ENCODE results near the gene OSBPL5. TPM values are rescaled to one million over a fixed set of nuclear protein-coding genes. Genes with fewer than 3 reads are reported as not detected.
"Not testable (repeated sequence)": the region's sequence is repeated elsewhere in the genome, so short reads cannot be mapped to it uniquely, and the experiment has no call there.

Gene OSBPL5
- total RNA-seq, 1 experiment from 2014 or later = 4.1 TPM

DNA sequence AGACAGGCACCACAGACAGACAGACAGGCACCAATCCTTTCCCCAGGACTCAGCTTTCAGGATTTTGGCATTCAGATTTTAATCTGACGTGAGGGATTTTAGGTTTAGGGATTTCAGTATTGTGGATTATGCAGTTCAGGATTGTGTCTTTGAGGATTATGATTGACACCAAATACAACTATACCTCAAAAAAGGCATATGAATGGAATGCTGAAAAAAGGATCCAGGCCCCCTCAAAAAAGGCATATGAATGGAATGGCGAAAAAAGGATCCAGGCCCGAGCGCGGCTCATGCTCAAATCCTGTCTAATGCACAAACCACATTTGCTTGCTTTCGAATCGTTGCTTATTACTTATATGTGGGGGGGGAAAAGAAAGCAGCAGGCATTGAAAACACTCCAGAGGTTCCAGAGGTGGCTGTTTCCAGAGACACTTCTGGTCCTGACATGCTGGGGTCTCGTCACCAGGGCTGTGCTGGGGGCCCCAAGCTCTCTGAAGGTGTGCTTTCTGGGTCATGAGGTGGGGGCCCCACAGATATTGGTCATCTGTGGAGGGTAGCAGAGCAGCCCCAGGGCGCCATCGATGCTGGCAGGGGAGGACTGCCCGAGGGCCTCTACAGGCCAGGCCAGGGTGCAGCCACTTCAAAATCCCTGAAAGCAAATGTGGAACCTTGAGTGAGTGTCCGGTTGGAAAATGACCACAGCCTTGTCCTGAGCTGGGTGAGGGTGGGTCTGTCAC, 16.8 kb upstream of the OSBPL5 start:
- DNase-seq (ENCODE audit: low read depth) = no peak

DNA sequence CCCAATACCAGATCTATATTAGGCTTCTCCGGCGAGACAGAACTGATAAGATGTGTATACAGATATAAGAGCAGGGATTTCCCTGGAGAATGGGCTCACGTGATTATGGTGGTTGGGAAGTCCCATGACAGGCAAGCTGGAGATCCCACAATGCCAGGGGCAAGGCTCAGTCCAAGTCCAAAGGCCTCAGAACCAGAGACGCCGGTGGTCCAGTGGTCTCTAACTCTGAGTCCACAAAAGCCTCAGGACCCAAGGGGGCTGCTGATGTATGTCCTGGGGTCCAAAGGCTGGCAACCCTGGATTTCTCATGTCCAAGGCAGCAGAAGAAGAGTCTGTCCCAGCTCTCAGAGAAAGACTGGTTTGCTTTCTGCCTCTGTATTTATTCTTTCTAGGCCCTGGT, 15.8 kb upstream of the OSBPL5 start:
- no peak for DNase-seq (ENCODE audit: low read depth)

DNA sequence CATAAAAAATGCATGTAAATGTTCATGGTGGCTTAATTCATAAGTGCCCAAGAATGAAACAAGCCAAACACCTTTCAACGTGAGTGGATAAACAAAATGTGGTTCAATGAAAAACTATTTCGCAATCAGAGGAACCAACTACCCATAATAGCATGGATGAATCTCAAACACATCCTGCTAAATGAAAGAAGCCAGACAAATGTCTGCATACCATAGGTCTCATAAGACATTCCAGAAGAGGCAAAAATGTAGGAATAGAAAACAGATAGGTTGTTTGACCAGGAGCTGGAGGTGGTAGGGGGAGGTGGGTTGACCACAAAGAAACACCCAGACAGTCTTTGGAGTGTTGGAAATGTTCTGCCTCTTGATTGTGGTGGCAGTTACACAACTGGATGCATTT, 13.2 kb upstream of the OSBPL5 start:
- no peak for DNase-seq (ENCODE audit: low read depth)

DNA sequence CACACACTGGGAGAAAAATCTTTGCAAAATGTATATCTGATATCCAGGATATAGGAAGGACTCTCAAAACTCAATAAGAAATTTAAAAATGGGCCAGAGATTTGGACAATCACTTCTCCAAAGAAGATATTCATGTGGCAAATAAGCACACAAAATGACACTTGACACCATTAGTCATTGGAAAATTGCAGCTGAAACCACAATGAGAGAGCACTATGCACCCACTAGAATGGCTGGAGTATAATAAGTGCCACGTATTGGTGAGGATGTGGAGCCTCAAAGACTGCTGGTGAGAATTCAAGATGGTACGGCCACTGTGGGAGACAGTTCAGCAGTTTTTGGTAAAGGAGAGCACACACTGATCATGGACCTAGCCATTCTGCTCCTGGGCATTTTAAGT, 12.8 kb upstream of the OSBPL5 start:
- DNase-seq (ENCODE audit: low read depth) = peak; percentile 46

DNA sequence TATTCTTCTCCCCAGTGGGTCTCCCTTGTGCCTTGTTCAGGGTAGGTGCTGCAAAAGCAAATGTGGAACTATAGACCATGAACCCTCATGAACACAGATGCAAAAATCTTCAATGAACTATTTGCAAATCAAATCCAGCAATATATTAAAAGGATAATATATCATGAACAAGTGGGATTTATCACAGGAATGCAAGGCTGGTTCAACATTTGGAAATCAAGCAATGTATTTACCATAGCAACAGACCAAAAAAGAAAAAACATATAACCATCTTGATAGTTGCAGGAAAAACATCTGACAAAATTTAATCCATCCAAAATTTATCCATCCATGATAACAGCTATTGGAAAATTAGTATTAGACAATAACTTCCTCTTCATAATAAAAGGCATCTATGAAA, 11.4 kb upstream of the OSBPL5 start:
- no peak for DNase-seq (ENCODE audit: low read depth)

DNA sequence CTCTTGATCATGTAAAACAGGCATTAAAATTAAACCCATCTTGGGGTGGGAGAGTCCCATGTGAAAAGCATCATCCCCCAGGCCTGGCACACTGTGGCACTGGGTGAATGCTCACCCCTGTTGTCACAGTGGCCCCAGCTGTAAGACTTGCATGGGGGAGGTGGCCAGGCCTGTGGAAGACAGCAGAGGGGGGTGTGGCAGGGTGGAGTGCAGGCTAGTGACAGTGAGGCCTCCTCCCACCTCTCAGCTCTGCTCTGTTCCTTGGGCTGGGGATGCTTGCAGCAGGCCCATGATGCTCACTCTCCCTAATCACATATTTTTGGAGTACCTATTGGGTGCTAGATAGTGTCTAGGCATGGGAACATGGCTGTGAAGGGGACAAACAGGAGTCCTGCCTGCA, 10.1 kb upstream of the OSBPL5 start:
- DNase-seq (ENCODE audit: low read depth) = no peak

DNA sequence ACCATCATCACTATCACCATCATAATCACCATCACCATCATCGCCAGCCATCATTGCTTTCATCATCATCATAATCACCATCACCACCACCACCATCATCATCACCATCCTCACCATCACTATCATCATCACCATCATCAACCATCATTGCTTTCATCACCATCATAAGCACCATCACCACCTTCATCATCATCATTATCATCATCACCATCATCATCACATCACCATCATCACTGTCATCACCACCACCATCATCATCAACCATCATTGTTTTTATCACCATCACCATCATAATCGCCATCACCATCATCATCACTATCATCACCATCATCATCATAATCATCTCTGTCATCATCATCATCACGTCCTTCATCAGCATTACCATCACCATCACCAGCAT, 9.3 kb upstream of the OSBPL5 start:
- DNase-seq (ENCODE audit: low read depth) = no peak

DNA sequence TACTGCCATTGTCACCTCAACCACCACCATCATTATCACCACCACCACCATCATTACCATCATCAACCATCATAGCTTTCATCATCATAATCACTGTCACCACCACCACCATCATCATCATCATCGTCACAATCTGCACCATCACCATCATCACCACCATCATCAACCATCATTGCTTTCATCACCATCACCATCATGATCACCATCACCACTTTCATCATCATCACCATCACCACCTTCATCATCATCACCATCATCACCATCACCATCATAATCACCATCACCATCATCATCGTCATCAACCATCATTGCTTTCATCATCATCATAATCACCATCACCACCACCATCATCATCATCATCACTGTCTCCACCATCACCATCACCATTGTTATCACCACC, 8.7 kb upstream of the OSBPL5 start:
- DNase-seq (ENCODE audit: low read depth) = no peak

DNA sequence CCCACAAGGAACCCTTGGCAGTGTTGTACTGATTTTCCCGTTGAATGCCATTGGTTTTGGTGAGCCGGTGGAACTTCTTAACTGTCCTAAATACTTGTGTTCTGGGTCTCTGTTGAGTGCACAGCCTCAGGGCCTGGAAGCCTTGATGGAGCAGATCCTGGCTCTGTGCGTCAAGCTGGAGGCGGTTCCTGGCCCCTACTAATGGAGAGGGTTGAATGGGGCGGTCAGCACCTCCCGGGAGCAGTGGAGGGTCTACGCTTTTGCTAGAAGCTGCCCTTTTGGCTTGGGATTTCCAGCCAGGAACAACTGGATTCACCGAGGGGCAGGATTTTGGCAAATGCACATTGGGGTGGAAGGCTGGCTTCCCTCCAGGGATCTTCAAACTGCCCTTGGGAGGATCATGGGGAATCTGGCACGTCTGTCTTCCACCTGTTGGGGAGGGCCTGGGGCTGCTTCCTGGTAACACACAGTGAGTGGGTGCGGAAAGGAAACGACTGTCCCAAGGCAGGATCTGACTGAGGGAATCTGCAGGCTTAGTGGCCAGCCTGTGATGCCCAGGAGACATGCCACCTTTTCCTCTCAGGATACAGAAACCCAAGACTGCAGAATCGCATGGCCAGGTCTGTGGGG, 6.9 kb upstream of the OSBPL5 start:
- peak; percentile 1 for DNase-seq (ENCODE audit: low read depth)

DNA sequence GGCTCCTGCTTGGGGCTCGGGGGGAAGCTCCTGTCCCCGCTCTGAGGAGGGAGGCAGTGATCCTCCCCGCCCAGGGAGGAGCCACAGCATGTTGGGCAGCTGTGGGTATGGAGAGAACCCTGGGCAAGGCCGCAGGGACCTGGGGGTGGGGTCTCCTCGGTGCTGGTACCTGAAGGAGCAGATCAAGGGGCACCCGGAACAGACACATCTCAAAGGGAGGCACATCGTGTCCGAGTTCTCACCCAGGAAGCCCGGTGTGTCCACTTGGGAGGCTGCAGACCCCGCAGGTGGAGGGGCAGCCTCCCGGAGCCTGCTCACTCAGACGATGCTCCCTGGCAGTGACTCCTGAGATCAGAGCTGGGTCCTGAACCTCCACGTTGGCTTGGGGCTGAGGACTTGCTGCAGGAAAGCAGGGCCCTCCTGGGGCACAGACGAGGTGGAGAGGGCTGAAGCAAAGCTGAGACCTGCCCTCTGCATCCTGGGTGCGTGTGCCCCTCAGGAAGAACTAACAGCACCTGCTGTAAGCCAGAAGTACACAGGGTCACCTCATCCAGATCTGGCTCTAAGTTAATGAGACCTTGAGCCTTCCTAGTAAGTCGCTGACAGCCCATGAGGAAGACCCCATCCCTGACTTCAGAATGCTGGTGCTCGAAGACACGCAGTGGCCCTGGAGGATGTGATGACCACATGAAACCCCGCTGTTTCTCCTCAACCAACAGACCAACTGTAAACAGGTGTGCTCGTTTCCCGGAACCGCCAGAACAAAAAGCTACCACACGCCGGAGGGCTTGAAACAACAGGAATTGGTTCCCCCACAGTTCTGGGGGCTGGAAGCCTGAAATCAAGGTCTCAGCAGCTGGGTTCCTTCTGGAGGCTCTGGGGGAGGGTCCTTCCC, 5.9 kb upstream of the OSBPL5 start:
- peak; percentile 0 for DNase-seq (ENCODE audit: low read depth)

DNA sequence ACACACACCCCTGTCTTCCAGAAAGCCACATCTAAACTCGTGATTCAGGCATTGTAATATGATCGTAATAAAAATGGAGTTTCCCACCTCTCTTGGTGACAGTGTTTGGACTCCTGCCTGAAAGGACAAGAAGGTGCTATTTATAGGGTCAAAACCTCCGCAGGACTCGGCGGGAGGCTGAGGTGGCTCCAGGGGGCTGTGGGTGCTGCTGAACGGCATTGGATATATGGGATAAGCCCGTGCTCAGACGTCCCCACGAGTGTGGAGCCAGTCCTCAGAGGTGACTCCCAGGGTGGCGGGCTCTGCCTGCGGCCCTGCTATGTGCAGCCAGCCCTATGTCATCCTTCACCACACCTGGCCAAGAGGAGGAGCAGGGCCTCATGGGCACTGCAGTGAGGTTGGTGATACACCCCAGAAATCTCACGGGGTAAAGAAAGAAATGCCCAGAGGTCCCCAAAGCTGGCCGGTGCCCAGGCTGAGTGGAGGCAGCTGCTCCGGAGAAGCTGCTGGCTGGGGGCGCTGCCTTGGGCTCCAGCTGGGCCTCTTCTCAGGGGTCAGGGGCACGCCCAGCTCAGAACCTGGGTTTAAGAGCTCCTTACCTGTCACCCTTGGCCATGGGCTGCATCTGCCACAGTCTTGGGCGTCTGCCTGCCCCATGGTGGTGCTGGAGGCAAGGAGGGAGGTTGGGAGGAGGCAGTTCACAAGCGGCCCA, 5.1 kb upstream of the OSBPL5 start:
- no peak for DNase-seq (ENCODE audit: low read depth)

DNA sequence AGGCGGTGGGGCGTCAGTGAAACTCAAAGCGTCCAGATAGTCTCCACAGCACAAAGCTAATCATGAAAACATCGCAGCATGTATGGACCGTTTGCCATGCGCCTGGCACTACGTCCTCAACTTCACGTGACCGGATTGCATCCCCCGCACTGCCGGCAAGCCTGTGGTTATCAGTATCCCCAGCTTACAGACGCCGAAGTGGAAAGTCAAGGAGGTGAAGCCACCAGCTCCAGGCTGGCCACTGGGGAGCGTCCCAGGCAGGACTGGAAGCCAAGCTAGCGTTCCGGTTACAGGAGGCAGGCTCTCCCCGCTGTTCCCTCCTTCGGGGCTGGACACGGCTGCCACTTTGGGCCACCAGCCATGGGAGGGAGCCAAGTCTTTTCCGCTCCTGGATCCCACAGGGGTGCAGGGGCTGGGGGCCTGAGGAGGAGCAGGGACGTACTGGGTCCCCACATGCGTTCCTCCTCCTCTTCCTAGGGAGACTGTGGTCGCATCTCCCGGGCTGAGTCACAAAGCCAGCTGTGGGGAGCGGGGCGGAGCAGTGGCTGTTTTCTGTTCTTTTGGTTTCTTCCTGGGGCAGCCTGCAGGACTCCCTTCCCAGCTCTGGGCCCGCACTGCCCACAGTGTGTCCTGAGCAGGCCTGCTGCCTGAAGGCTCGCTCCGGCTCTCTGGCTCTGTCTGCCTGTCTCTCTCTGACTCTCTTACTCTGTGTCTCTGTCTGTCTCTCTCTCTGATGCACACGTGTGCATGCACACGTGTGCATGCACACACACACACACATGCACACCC, 4.3 kb upstream of the OSBPL5 start:
- peak; percentile 77 for DNase-seq (ENCODE audit: low read depth)

DNA sequence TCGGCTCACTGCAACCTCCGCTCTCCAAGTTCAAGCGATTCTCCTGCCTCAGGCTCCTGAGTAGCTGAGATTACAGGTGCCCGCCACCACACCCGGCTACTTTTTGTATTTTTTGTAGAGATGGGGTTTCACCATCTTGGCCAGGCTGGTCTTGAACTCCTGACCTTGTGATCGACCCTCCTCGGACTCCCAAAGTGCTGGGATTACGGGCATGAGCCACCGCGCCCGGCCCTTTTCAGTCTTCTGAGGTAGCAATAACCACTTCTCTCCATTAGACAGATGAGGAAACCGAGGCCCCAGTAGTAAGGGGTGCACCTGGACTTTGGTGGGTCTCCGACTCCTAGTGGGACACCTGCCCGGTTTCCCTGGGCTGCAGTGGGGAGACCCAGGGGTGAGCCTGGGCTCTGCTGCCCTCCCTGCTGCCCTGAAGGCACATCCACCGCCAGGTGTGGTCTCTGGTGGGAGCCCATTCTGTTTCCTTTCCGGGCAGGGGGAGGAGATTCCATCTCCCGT, 3.7 kb upstream of the OSBPL5 start:
- not testable (repeated sequence) for DNase-seq (ENCODE audit: low read depth)

DNA sequence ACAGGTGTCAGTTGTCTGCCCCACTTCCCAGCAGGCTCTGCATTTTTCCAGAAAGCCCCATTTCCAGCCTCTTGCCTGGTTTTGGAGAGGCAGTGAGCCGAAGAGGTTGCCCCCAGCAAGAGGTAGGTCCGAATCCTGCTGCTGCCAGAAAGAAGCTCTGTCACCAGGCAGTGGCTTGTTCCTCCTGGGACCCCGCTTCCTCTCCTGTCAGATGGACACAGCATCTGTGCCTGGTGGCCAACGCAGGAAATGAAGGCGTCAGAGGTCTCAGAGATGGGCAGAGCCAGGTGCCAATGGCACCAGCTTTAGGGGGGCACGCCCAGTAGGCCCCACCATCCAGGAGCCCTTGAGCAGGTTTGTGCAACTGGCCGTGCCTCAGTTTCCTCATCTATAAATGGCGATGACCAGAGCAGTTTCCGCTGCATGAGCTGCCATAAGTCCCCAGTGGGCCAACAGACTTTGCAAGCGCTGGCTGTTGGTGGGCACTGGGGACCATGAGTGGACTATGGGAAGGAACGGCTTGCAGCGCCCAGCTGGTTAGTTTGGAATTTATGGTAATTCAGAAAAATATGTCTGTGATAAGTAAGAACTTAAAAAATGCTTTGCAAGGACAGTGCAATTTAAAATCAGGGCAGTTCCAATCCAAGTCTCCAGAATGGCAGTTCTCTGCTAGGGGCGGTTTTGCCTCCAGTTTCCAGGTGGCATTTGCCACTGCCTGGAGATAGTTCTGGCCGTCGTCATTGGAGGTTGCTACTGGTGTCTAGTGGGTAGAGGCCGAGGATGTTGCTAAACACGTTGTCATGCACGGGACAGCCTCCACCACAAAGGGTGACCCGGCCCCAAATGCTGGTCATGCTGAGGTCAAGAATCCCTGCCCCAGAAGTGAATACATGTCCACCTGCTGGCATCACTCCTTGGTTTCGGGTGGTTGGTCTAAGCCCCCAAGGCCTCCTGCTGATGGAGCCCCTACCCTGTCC, 2.3 kb upstream of the OSBPL5 start:
- peak; percentile 1 for DNase-seq (ENCODE audit: low read depth)

DNA sequence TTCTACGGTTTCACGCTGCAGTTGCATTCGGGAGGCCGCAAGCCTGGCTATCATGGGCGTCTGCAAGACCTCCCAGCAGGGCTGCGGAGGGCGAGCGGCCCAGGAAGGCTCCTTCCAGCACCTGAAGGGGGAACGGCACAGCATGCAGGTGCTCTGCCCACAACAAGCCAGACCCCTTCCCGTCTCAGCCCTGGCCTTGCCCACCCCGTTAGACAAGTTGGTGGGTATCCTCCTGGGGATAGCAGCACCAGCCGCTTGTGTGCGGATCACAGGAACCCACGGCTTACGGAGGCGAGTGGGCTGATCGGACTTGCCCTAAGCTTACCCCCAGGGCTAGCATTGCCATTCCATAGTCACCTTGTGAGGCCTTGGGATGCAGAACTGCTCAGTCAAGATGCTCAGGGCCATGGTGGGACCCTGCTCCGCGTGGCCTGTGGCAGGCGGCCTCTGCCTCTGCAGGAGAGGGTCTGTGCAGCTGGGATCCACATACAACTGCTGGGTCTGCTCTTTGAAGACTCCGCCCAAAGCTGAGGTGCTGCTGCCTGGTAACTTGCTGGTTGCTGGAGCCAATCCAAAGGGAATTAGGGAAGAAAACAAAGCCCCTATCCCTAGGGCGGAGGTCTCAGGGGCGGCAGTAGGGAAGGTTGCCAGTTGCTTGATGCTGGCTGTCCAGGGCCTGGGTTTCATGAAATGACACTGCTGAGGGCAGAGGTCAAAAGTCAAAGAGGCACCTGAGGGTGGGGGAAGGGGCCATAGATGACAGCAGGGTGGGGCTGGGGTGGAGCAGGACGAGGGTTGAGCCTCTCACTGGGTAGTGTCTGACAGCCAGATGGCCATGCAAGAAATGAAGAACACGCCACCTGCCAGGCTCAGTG, 1.4 kb upstream of the OSBPL5 start:
- DNase-seq (ENCODE audit: low read depth) = peak; percentile 5

DNA sequence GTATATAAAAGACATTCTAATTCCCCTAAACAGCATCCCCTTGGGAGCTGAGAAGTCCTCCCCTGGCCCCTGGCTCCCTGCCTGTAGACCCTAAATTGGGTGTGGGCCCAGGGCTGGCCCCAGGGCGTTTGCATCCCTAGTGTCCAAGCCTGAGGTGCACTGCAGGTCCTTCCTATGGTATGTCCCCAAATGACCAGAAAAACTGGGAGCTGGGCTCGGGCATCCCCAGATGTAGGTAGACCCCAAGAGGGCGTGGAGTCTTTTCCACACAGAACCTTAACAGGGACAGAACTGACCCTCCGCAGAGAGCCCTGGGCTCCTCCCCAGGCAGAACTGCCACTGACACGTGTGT, 782 bp upstream of the OSBPL5 start:
- peak; percentile 1 for DNase-seq (ENCODE audit: low read depth)

DNA sequence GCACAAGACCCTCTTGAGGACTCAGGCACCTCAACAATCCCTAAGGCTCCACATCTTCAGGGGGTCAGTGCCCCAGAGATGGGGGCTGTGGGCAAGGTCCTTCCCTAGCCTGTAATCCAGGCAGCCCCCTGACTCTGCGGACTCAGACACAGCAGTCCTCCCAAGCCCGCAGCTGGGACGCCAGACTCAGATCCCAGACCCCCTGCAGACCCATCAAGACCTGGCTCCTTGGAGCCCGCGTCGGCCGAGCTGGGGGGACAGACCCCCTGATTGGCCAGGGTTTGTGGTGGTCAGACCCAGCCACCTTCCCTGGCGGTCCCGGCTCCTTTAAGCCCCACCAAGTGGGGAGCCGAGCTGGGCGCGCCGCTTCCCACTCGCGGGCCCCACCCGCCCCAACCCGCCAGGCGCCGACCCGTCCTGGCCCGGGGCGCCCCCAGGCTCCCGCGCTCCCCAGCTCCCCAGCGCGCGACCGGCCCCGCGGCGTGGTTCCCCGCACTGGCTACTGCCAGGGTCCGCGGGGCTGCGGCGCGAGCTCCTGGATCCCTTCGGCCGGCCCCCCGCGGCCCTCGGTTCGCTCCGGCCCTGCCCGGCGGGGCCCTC, 458 bp downstream of the OSBPL5 start:
- no peak for DNase-seq (ENCODE audit: low read depth)

DNA sequence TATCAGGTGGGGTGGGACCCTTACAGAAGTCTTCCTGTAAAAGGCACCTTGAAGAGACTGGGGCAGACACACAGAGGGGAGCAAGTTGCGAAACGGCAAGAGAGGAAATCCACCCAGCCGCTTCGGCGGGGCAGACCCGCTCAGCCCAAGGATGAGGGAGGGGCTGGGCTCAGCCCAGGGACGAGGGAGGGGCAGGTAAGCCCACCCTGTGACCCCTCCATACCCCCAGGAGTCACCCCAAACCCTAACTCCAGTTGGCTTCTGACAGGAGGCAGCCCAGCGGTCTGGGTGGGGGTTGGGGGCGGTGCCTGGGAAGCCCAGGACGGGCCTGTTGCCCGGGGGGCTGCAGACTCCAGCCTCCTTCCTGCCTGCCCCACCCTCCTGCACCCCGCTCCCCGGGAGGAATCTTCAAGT, 965 bp downstream of the OSBPL5 start:
- no peak for DNase-seq (ENCODE audit: low read depth)

All from Daoy (cell line).